Hepatocyte (in vitro differentiated cells): ENCODE measurements around the gene ALKBH7. TPM values are rescaled to one million over a fixed set of nuclear protein-coding genes. Genes with fewer than 3 reads are reported as not detected.

Experiments
- DNase-seq: peaks from one replicate; pipeline ENCODE4 v3.0.0-alpha.2; 2016; ENCODE audit warnings: low spot score
- H2AFZ ChIP-seq: fragments of 200-600 bp; sonication (generic); 2 replicates; pipeline ENCODE4 v1.6.0; 2016; ENCODE audit warnings: antibody characterized with exemption, mild to moderate bottlenecking
- H3K27ac ChIP-seq: fragments of 200-600 bp; sonication (generic); 2 replicates; pipeline ENCODE4 v1.5.1; 2016; ENCODE audit warnings: mild to moderate bottlenecking
- H3K27me3 ChIP-seq: fragments of 200-600 bp; sonication (generic); 2 replicates; pipeline ENCODE4 v1.6.1; 2016
- H3K36me3 ChIP-seq: fragments of 200-600 bp; sonication (generic); replicated peaks from 2 replicates; pipeline ENCODE4 v1.5.1; 2016; ENCODE audit warnings: low read depth; ENCODE audit not compliant: insufficient read depth
- H3K4me1 ChIP-seq: fragments of 200-600 bp; sonication (generic); 2 replicates; pipeline ENCODE4 v1.5.1; 2016; ENCODE audit warnings: mild to moderate bottlenecking, moderate library complexity; ENCODE audit not compliant: insufficient read depth
- H3K4me2 ChIP-seq: fragments of 200-600 bp; sonication (generic); 2 replicates; pipeline ENCODE4 v1.6.0; 2016
- H3K4me3 ChIP-seq: fragments of 200-600 bp; sonication (generic); 2 replicates; pipeline ENCODE4 v1.5.1; 2016; ENCODE audit warnings: mild to moderate bottlenecking
- H3K79me2 ChIP-seq: fragments of 200-600 bp; sonication (generic); 2 replicates; pipeline ENCODE4 v1.6.0; 2017; ENCODE audit warnings: mild to moderate bottlenecking
- H3K9me2 ChIP-seq: fragments of 200-600 bp; sonication (generic); replicated peaks from 2 replicates; pipeline ENCODE4 v1.6.0; 2017; ENCODE audit warnings: mild to moderate bottlenecking; ENCODE audit not compliant: insufficient read depth
- H3K9me3 ChIP-seq: fragments of 200-600 bp; sonication (generic); 2 replicates; pipeline ENCODE4 v1.5.1; 2016; ENCODE audit warnings: low read depth, mild to moderate bottlenecking
- H4K20me1 ChIP-seq: fragments of 200-600 bp; sonication (generic); 2 replicates; pipeline ENCODE4 v1.6.0; 2016; ENCODE audit warnings: mild to moderate bottlenecking; ENCODE audit not compliant: insufficient read depth, poor library complexity, severe bottlenecking
- CTCF ChIP-seq: fragments of 200-600 bp; sonication (generic); IDR thresholded peaks from 2 replicates; pipeline ENCODE4 v1.5.1; 2016; ENCODE audit warnings: antibody characterized with exemption, mild to moderate bottlenecking; ENCODE audit not compliant: poor library complexity
- EZH2 ChIP-seq: fragments of 200-600 bp; sonication (generic); IDR thresholded peaks from 2 replicates; pipeline ENCODE4 v1.6.1; 2016; ENCODE audit warnings: antibody characterized with exemption, mild to moderate bottlenecking, borderline replicate concordance
- EZH2phosphoT487 ChIP-seq: fragments of 200-600 bp; sonication (generic); IDR thresholded peaks from one replicate; pipeline ENCODE4 v1.6.1; 2018; ENCODE audit warnings: antibody characterized with exemption, mild to moderate bottlenecking, low read depth, moderate library complexity; ENCODE audit not compliant: unreplicated experiment, severe bottlenecking
- WGBS: methylation state at CpG from one replicate; pipeline ENCODE4 v1.1.6; 2016; ENCODE audit warnings: low lambda C conversion rate; ENCODE audit errors: missing lambda C conversion rate; 5-methylcytosine and 5-hydroxymethylcytosine counted together
- polyA plus RNA-seq: library from polyadenylated mRNA; unstranded; fragments of >200 nt; fragmentation: Nextera tagmentation; extraction: Ambion mirVana; gene quantifications from 2 replicates; pipeline ENCODE4 v1.2.1, GENCODE V29; 2016
- total RNA-seq: library from RNA; depleted of rRNA; stranded (reverse); fragments of >200 nt; gene quantifications from 2 replicates; pipeline ENCODE4 v1.2.3, GENCODE V29; 2014

The ALKBH7 gene
- total and polyA plus RNA-seq, 2 experiments from 2014 or later = 45.3 to 99.3 TPM

- 97% methylated on average over 6 of the region's 6 CpGs for WGBS
- no peak overlapping the region for H3K27ac ChIP-seq
- no peaks in the 10 kb centered on the region for H3K9me3 ChIP-seq
- no peak overlapping the region for H3K4me2 ChIP-seq
- no peaks in the 10 kb centered on the region for H3K36me3 ChIP-seq
- no peak overlapping the region for H2AFZ ChIP-seq
- no peak for DNase-seq
- H3K9me2 ChIP-seq = no peaks in the 10 kb centered on the region
- TF ChIP-seq CTCF = no peak
- TF ChIP-seq EZH2 = no peak
- no peaks in the 10 kb centered on the region for H3K27me3 ChIP-seq
- H3K4me1 ChIP-seq = peaks cover 9% of the 10 kb centered on the region
- no peaks in the 10 kb centered on the region for H4K20me1 ChIP-seq
- no peak overlapping the region for H3K4me3 ChIP-seq
- H3K79me2 ChIP-seq = no peaks in the 10 kb centered on the region
Measured at GRCh38 chr19:6409346-6409745, 36.8 kb downstream of the ALKBH7 start.

GRCh38 chr19:6412061-6412446 lies 39.5 kb downstream of the ALKBH7 start:
- Histone ChIP-seq H3K36me3 (no peaks in the 10 kb centered on the region), H3K9me3 (no peaks in the 10 kb centered on the region), H3K4me3 (no peak overlapping the region), H3K27me3 (no peaks in the 10 kb centered on the region), H3K79me2 (peaks cover 2% of the 10 kb centered on the region), H3K4me1 (peaks cover 9% of the 10 kb centered on the region), H3K9me2 (no peaks in the 10 kb centered on the region), H2AFZ (no peak overlapping the region), H4K20me1 (no peaks in the 10 kb centered on the region), H3K27ac (peak overlapping the region; percentile 57), H3K4me2 (no peak overlapping the region)
- no peak for TF ChIP-seq EZH2phosphoT487
- no peak for TF ChIP-seq CTCF
- no peak for TF ChIP-seq EZH2
- WGBS = 85% methylated on average over 12 of the region's 12 CpGs
- no peak for DNase-seq

GRCh38 chr19:6412447-6413091 lies 40.0 kb downstream of the ALKBH7 start:
- H3K27ac ChIP-seq = peak overlapping the region; percentile 57
- H3K4me1 ChIP-seq = peaks cover 9% of the 10 kb centered on the region
- H3K9me2 ChIP-seq = no peaks in the 10 kb centered on the region
- H3K27me3 ChIP-seq = no peaks in the 10 kb centered on the region
- peaks cover 2% of the 10 kb centered on the region for H3K79me2 ChIP-seq
- TF ChIP-seq EZH2phosphoT487 (no peak), CTCF (peak; percentile 48)
- H3K36me3 ChIP-seq = no peaks in the 10 kb centered on the region
- 80% methylated on average over 15 of the region's 15 CpGs for WGBS
- H2AFZ ChIP-seq = no peak overlapping the region
- H3K4me2 ChIP-seq = no peak overlapping the region
- H4K20me1 ChIP-seq = no peaks in the 10 kb centered on the region
- H3K9me3 ChIP-seq = no peaks in the 10 kb centered on the region
- peak; percentile 57 for DNase-seq
- no peak overlapping the region for H3K4me3 ChIP-seq
